GM12875 (cell line): ENCODE results near the gene FAM13B.

Source experiments
- H3K4me3 ChIP-seq: one replicate; pipeline ENCODE4 v1.5.1; 2011; ENCODE audit warnings: low read depth, low read length, control low read depth
- TF ChIP-seq, protein P1 (sequence below): IDR thresholded peaks from 2 replicates; pipeline ENCODE4 v1.5.1; 2011; ENCODE audit warnings: low read depth, mild to moderate bottlenecking, control low read depth, inconsistent platforms, low read length, moderate library complexity, borderline replicate concordance; ENCODE audit not compliant: insufficient read depth

The FAM13B gene

GRCh38 chr5:137916923-137917322 lies 116.0 kb downstream of the FAM13B start:
- TF ChIP-seq, protein P1, sequence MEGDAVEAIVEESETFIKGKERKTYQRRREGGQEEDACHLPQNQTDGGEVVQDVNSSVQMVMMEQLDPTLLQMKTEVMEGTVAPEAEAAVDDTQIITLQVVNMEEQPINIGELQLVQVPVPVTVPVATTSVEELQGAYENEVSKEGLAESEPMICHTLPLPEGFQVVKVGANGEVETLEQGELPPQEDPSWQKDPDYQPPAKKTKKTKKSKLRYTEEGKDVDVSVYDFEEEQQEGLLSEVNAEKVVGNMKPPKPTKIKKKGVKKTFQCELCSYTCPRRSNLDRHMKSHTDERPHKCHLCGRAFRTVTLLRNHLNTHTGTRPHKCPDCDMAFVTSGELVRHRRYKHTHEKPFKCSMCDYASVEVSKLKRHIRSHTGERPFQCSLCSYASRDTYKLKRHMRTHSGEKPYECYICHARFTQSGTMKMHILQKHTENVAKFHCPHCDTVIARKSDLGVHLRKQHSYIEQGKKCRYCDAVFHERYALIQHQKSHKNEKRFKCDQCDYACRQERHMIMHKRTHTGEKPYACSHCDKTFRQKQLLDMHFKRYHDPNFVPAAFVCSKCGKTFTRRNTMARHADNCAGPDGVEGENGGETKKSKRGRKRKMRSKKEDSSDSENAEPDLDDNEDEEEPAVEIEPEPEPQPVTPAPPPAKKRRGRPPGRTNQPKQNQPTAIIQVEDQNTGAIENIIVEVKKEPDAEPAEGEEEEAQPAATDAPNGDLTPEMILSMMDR, result no peak
- no peak overlapping the region for H3K4me3 ChIP-seq

DNA sequence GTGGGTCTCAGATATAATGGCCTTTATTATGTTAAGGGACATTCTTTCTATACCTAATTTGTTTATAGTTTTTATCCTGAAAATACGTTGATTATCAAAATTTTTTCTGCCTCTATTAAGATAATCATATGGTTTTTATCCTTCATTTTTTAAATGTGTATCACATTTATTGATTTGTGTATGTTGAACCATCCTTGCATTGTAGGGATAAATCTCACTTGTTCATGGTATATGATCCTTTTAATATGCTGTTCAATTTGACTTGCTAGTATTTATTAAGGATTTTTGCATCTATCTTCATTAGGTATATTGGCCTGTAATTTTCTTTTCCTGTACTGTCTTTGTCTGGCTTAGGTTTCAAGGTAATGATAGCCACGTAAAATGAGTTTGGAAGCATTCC lies 118.1 kb downstream of the FAM13B start:
- no peak overlapping the region for H3K4me3 ChIP-seq
- TF ChIP-seq, protein P1, result no peak

DNA sequence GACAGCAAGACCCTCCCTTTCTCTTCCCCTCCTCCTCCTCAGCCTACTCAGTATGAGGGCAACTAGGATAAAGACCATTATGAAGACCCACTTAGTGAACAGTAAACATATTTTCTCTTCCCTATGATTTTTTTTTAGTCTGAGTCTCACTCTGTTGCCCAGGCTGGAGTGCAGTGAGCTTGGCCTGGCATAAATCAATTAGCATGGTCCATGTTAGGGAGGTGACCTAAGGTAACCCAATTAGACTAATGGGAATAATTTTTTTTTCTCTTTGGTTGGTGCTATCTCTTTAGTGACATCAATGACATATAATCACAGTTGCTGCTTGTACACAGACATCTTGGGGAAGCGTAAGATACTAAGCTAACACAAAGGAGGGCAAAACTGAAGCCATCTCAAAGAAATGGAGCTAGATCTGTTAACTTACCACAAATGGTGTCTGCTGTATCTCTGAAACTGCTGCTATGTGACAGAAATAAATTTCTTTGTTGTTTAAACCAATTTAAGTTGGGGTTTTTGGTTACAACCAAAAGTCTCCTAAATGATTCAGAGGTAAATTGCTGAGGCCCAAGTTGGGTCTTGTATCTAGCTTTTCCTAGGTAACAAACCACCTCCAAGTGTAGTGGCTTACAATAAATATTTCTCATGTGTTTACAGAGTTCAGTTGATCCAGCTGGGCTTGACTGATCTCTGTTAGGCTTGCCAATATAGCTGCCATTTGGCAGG lies 130.3 kb downstream of the FAM13B start:
- H3K4me3 ChIP-seq, result no peak overlapping the region
- TF ChIP-seq, protein P1, result no peak

GRCh38 chr5:137901011-137901817 lies 131.7 kb downstream of the FAM13B start:
- H3K4me3 ChIP-seq, result no peak overlapping the region
- TF ChIP-seq, protein P1, result no peak

DNA sequence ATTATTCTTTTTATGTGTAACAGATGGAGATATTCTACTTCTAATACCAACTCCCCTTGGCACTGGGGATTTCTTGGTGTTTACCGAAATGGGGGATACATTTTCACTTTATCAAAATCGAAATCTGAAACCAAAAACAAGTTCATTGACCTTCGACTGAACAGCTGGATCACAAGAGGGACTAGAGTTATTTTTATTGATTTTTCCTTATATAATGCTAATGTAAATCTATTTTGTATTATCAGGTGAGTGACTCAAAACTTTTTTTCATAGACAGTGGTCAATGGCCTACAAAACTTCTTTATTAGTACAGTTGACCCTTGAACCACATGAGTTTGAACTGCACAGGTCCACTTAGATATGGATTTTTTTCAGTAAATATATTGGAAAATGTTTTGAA lies 133.4 kb downstream of the FAM13B start:
- TF ChIP-seq, protein P1, result no peak
- H3K4me3 ChIP-seq, result no peak overlapping the region

- TF ChIP-seq, protein P1, result no peak
- no peak overlapping the region for H3K4me3 ChIP-seq
These were observed 136.3 kb downstream of the FAM13B start for GRCh38 chr5:137896560-137896959.
